GM19467 (cell line): ENCODE data around the gene SLC44A3.
"Not testable (repeated sequence)": the region's sequence is repeated elsewhere in the genome, so short reads cannot be mapped to it uniquely, and the experiment has no call there.

ENCODE experiments used
- ATAC-seq: cut with Tn5 transposase; IDR thresholded peaks from one replicate; pipeline ENCODE4 v1.9.1; 2021; ENCODE audit warnings: mild to moderate bottlenecking, moderate library complexity; ENCODE audit not compliant: unreplicated experiment

SLC44A3 gene

DNA sequence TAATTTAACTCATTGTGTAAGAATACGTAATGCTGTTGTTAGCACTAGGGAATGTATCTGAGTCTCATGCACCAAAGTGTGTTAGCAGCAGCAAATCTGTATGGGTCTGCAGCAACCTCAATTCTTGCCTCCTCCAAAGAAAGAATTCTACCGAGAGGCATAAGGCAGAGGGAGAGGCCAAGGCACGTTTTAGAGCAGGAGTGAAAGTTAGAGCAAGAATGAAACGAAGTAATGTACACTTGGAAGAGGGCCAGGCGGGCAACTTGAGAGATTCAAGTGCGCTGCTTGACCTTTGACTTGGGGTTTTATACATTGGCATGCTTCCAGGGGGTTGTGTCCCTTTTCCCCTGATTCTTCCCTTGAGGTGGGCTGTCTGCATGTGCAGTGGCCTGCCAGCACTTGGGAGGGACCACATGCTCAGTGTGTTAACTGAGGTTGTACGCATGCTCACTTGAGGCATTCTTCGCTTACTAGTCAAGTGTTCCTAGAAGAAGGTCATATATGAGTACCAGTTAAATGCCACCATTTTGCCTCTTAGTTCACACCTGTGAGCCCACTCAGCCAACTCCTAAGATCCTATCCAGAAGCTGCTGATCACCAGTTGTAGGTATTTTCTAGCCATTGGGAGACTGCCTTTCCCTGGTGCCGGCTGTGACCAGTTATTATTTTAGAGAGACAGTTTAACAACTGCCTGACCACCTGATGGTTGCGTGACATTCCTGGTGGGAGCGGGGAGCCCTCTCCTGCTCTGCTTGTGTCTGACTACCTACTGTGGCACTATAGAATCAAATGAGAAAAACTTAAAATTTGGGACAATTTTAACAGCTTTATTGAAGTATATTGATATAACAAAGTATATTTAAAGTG is 109.4 kb downstream of the SLC44A3 start:
- ATAC-seq: no peak

DNA sequence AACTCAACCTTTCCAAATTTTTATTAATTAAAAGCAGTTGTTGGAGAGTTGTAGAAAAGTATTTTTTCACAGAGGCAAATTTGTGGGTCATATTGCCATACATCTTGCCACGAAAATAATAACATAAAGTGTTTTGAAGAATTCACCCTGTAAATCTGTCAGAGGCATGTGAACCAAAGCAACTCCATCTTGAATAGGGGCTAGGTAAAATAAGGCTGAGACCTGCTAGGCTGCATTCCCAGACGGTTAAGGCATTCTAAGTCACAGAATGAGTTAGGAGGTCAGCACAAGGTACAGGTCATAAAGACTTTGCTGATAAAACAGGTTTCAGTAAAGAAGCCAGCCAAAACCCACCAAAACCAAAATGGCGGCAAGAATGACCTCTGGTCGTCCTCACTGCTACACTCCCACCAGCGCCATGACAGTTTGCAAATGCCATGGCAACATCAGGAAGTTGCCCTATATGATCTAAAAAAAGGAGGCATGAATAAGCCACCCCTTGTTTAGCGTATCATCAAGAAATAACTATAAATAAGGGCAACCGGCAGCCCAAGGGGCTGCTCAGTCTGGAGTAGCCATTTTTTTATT is 111.2 kb downstream of the SLC44A3 start:
- no peak for ATAC-seq

DNA sequence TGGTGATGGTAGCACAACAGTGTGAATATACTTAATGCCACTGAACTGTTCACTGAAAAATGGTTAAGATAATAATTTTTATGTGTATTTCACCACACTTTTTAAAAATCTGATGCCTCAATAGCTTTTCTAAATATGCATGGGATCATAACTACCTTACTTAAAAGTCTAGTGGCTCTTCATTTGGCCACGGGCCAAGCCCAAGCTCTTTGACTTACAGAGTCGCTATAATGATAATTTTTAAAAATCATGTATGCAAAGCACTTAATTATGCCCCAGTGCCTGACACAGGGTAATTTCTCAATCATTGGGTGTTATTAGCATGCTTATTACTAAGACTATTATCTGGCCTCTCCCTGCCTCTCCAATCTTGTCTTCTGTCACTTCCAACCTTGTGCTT is 114.4 kb downstream of the SLC44A3 start:
- ATAC-seq: no peak

DNA sequence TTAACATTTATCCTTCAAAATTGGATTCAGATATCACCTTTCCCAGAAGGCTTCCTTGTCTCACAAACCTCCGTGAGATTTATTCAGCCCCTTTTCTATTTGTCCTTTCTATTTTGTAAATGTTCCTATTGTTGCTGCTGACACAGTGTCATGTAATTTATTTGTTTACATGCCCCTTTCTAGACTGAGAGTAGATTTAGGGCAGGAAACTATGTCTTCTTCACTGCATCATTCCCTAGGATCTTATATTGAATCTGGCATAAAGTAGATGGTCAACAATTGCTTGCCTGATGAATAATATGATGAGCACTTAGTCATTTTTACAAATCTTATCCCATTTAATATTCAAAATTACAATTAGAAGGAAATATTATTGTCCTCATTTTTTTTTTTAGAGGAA is 114.9 kb downstream of the SLC44A3 start:
- ATAC-seq: no peak

DNA sequence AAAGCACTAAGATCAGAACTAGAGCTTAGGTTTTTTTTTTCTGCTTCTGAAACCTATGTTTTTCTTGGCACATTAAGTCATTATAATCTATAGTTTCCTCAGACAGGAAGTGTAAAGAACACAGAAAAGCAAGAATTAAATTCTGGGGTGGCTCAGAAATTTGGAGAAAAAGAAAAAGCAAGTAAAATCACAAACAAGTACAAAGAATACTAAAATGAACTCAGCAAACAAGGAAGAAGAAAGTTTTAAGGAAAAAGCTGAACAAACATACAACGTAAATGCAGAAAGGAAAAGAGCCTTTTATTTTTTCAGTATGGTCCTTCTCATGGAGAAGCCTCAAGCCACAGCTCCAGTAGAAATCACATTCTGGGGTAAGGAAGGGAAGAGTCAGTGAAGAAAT is 115.3 kb downstream of the SLC44A3 start:
- ATAC-seq: no peak

DNA sequence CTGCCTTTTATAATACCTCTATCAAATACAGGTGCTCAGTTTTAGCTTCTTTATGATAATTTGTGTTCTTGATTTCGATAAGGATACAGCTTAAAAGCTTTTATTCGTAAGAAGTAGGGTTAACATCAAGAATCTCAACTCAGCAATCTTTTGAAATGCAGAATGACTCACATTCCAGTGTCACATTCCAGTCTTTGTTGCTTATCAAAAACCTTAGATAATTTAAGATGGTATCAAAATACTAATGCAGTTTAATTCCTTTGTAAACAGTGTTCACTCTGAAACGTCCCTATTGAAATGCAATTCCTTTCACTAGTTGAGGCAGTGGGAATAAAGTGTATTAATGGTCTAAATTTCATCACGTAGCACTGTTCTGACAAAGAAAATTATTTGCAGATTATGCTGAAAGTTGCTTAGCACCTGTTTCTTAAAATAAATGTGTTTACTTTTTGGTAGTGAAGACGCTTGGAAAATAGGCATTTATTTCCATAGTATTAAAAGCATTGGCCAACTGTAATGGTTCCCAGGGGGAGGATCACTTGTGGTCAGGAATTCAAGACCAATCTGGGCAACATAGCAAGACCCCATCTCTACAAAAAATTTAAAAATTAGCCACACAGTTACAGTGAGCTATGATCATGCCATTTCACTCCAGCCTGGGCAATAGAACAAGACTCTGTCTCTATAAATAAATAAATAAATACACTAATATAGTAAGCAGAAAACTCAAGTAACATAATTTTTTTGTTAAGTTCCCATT is 116.9 kb downstream of the SLC44A3 start:
- no peak for ATAC-seq

DNA sequence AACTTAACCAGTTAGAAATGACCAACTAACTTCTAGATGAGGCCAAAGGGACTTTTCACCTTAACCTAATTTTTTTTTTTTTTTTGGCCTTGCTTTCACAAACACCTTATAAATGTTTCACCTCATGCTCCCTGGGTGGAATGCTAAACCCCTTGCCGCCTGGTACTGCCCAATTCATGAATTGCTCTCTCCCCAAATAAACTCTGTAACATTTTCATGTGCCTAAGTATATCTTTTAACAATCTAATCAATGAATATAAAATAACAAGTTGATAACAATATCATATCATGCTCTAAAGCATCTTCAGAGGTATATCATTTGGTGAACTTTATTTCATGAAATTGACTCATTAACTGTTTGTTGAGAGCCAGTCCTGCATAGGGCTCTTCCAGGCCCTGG is 117.7 kb downstream of the SLC44A3 start:
- no peak for ATAC-seq

DNA sequence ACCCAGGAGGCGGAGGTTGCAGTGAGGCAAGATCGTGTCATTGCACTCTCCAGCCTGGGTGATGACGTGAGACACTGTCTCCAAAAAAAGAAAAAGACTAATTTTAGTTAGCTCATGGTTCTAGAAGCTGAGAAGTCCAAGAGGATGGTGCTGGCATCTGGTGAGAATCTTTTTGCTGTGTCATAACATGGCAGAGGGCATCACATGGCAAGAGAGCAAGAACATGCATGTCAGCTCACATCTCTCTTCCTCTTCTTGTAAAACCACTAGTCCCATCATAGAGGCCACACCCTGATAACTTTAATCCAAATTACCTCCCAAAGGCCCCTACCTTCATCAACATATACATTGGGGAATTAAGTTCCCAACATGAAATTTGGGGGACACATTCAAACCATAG is 120.6 kb downstream of the SLC44A3 start:
- ATAC-seq: no peak

DNA sequence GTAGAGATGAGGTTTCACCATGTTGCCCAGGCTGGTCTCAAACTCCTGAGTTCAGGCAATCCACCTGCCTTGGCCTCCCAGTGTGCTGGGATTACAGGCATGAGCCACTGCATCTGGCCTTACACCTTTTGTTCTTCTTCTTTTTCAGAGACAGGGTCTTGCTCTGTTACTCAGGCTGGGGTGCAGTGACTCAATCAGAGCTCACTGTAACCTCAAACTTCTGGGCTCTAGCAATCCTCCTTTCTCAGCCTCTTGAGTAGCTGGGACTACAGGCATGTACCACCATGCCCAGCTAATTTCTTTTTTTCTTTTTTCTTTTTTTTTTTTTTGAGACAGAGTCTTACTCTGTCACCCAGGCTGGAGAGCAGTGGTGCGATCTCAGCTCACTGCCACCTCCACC is 121.3 kb downstream of the SLC44A3 start:
- ATAC-seq: not testable (repeated sequence)

DNA sequence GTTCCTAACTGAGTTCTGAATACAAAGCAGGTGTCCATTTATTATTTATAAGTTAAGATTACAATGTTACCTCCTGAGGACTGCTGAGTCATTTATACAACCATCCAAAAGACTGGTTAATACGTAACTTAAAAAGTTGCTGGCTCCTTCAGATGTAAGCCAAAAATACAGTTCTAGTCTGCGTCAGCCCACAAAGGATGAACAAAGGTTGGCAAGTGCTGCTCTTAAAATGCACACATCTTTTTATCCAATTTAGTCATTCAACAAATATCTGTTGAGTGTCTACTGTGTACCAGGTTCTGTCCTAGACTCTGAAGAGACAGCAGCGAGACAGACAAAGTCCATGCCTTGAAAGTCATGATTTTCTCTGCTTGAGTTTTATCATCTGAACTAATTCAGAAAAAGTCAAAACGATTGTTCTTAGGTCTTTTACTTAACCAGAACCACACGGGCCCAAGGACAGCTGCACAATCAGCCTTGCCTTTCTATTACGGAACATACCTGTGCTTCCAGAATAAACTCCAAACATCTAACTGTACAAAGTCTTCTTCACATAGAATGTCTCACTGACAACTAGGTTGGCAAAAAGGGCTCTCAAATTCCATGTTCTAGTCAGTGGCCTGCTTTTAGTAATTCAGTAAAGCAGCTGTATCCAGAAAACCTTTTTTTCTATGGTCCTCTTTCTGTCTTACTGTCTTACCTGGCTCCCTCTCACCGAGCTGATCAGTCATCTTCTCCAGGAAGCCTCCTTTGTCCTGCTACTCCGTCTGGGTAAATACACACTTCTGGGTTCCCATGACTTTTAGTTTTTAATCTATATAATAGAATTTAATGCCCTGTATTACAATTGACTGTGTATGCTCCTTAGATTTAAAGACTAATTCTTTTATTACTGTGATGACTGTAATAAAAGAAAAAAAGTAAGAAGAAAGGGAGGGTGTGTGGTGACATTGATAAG is 122.3 kb downstream of the SLC44A3 start:
- no peak for ATAC-seq
